Omental fat pad (tissue), 4 donors: ENCODE data around the gene CATSPER1. TPM values are rescaled to one million over a fixed set of nuclear protein-coding genes. Genes with fewer than 3 reads are reported as not detected.

Experiments
- ATAC-seq: fragments of 150-250 bp; one replicate; pipeline ENCODE4 v1.9.1; 2016; ENCODE audit warnings: mild to moderate bottlenecking, moderate library complexity; ENCODE audit not compliant: low FRiP score
- DNase-seq: peaks from one replicate; pipeline ENCODE4 v3.0.0-alpha.2; 2019; ENCODE audit warnings: low spot score
- CTCF ChIP-seq, 3 donors: fragments of 450-650 bp; IDR thresholded peaks; one replicate each; pipeline ENCODE4 v1.5.1; 2016 to 2017; ENCODE audit warnings: antibody characterized with exemption in 3 of 3, mild to moderate bottlenecking in 3 of 3, moderate library complexity in 2 of 3
- total RNA-seq, 4 donors: library from RNA; depleted of rRNA; stranded (reverse); fragments of >200 nt; gene quantifications; one replicate each; pipeline ENCODE4 v1.1.0, GENCODE V29; 2016

CATSPER1 gene
- total RNA-seq, 4 donors from 2014 or later: 0.24 to 0.69 TPM; not detected in 2

GRCh38 chr11:66063900-66064299 is 37.6 kb upstream of the CATSPER1 start:
- no peak for ATAC-seq
- TF ChIP-seq CTCF (IDR thresholded peaks at IDR 0.05): no peak

GRCh38 chr11:66062408-66062807 is 36.1 kb upstream of the CATSPER1 start:
- TF ChIP-seq CTCF (IDR thresholded peaks at IDR 0.05): no peak
- ATAC-seq: no peak
- no peak for DNase-seq

More at GRCh38 chr11:66063900-66064299, 37.6 kb upstream of the CATSPER1 start:
- no peak for DNase-seq

- ATAC-seq (no peak), DNase-seq (no peak)
- no peak for TF ChIP-seq CTCF (IDR thresholded peaks at IDR 0.05)
These were observed 35.0 kb upstream of the CATSPER1 start for GRCh38 chr11:66061268-66061667.

GRCh38 chr11:66059966-66060680 is 33.8 kb upstream of the CATSPER1 start:
- ATAC-seq (no peak), DNase-seq (no peak)
- TF ChIP-seq CTCF (IDR thresholded peaks at IDR 0.05): no peak

GRCh38 chr11:66056501-66056900 is 30.2 kb upstream of the CATSPER1 start:
- TF ChIP-seq CTCF (IDR thresholded peaks at IDR 0.05): no peak
- DNase-seq: no peak
- no peak for ATAC-seq

GRCh38 chr11:66055021-66055420 is 28.7 kb upstream of the CATSPER1 start:
- no peak for ATAC-seq
- DNase-seq: no peak
- no peak for TF ChIP-seq CTCF (IDR thresholded peaks at IDR 0.05)

GRCh38 chr11:66052664-66052982 is 26.3 kb upstream of the CATSPER1 start:
- no peak for DNase-seq
- no peak for ATAC-seq
- no peak for TF ChIP-seq CTCF (IDR thresholded peaks at IDR 0.05)
